Gastroesophageal sphincter (tissue), 3 donors: ENCODE data around the gene EMILIN1.

Source experiments
- CTCF ChIP-seq, 4 experiments: fragments of 200-600 bp in 2 of 4; fragments of 450-650 bp in 2 of 4; sonication (generic) in 1 of 4; IDR thresholded peaks; one replicate each; pipeline ENCODE4 v1.5.1; 2017 to 2019; ENCODE audit warnings: antibody characterized with exemption in 4 of 4, mild to moderate bottlenecking in 2 of 4, moderate library complexity in 2 of 4
- EP300 ChIP-seq: sonication (generic); formaldehyde crosslinking; IDR thresholded peaks from one replicate; pipeline ENCODE4 v1.6.1; 2017; ENCODE audit warnings: antibody characterized with exemption, mild to moderate bottlenecking
- POLR2AphosphoS5 ChIP-seq: sonication (generic); formaldehyde crosslinking; IDR thresholded peaks from one replicate; pipeline ENCODE4 v1.6.1; 2017; ENCODE audit warnings: antibody characterized with exemption

- TF ChIP-seq POLR2AphosphoS5, result no peak
- TF ChIP-seq EP300, result no peak
- no peak for TF ChIP-seq CTCF (IDR thresholded peaks at IDR 0.05)
Measured at GRCh38 chr2:27077231-27077630, 1.2 kb upstream of the EMILIN1 start.
